ENCODE measurements around the gene C17orf67. TPM values are rescaled to one million over a fixed set of nuclear protein-coding genes. Genes with fewer than 3 reads are reported as not detected.

The C17orf67 gene
- total RNA-seq, 3 donors from 2014 or later: 0.48 to 2.3 (median 2.0) TPM

- no peak for DNase-seq (ENCODE audit: low spot score in 2 of 2)
- Histone ChIP-seq H3K36me3 (no peaks in the 10 kb centered on the region), H3K27me3 (no peaks in the 10 kb centered on the region), H3K9me3 (no peaks in the 10 kb centered on the region), H3K4me3 (no peak overlapping the region), H3K27ac (no peak overlapping the region), H3K4me1 (no peaks in the 10 kb centered on the region)
- intact Hi-C loops (cut with DNase I; ENCODE audit: low total_unique reads): no loop called here
- TF ChIP-seq POLR2AphosphoS5 (IDR thresholded peaks at IDR 0.05): no peak
- TF ChIP-seq POLR2A (IDR thresholded peaks at IDR 0.05): no peak
- no peak for TF ChIP-seq CTCF (IDR thresholded peaks at IDR 0.05)
These were observed 43.1 kb upstream of the C17orf67 start for GRCh38 chr17:56876766-56877179.

- Histone ChIP-seq H3K4me3 (no peak overlapping the region), H3K9me3 (no peaks in the 10 kb centered on the region), H3K27ac (no peak overlapping the region), H3K27me3 (no peaks in the 10 kb centered on the region), H3K4me1 (no peaks in the 10 kb centered on the region), H3K36me3 (no peaks in the 10 kb centered on the region)
- DNase-seq (ENCODE audit: low spot score in 2 of 2): no peak
- intact Hi-C loops (cut with DNase I; ENCODE audit: low total_unique reads): no loop called here
- TF ChIP-seq POLR2AphosphoS5 (IDR thresholded peaks at IDR 0.05) (no peak), POLR2A (IDR thresholded peaks at IDR 0.05) (no peak), CTCF (IDR thresholded peaks at IDR 0.05) (no peak)
These were observed 36.4 kb upstream of the C17orf67 start for GRCh38 chr17:56870081-56870651.

- intact Hi-C loops (cut with DNase I; ENCODE audit: low total_unique reads): no loop called here
- H3K36me3 ChIP-seq: no peaks in the 10 kb centered on the region
- H3K9me3 ChIP-seq: no peaks in the 10 kb centered on the region
- TF ChIP-seq CTCF (IDR thresholded peaks at IDR 0.05) (no peak), POLR2A (IDR thresholded peaks at IDR 0.05) (no peak), POLR2AphosphoS5 (IDR thresholded peaks at IDR 0.05) (no peak)
- H3K4me3 ChIP-seq: no peak overlapping the region
- H3K4me1 ChIP-seq: no peaks in the 10 kb centered on the region
- no peak overlapping the region for H3K27ac ChIP-seq
- no peak for DNase-seq (ENCODE audit: low spot score in 2 of 2)
- no peaks in the 10 kb centered on the region for H3K27me3 ChIP-seq
These were observed 35.0 kb upstream of the C17orf67 start for GRCh38 chr17:56868716-56869115.

GRCh38 chr17:56867948-56868376, 34.2 kb upstream of the C17orf67 start:
- Histone ChIP-seq H3K4me3 (no peak overlapping the region), H3K27me3 (no peaks in the 10 kb centered on the region), H3K27ac (peak overlapping the region in 1 of 2 donors; percentile 66), H3K4me1 (no peaks in the 10 kb centered on the region), H3K9me3 (no peaks in the 10 kb centered on the region), H3K36me3 (no peaks in the 10 kb centered on the region)
- intact Hi-C loops (cut with DNase I; ENCODE audit: low total_unique reads): no loop called here
- no peak for DNase-seq (ENCODE audit: low spot score in 2 of 2)
- TF ChIP-seq POLR2A (IDR thresholded peaks at IDR 0.05): no peak
- no peak for TF ChIP-seq CTCF (IDR thresholded peaks at IDR 0.05)
- no peak for TF ChIP-seq POLR2AphosphoS5 (IDR thresholded peaks at IDR 0.05)

- Histone ChIP-seq H3K36me3 (no peaks in the 10 kb centered on the region), H3K4me1 (no peaks in the 10 kb centered on the region), H3K27ac (no peak overlapping the region), H3K4me3 (no peak overlapping the region), H3K9me3 (no peaks in the 10 kb centered on the region), H3K27me3 (no peaks in the 10 kb centered on the region)
- TF ChIP-seq POLR2A (IDR thresholded peaks at IDR 0.05) (no peak), POLR2AphosphoS5 (IDR thresholded peaks at IDR 0.05) (no peak), CTCF (IDR thresholded peaks at IDR 0.05) (no peak)
- intact Hi-C loops (cut with DNase I; ENCODE audit: low total_unique reads): no loop called here
- no peak for DNase-seq (ENCODE audit: low spot score in 2 of 2)
These were observed 32.8 kb upstream of the C17orf67 start for GRCh38 chr17:56866496-56866895.
